HL-60 (cell line): ENCODE measurements around the gene IQSEC3.

Experiments used
- DNase-seq, 2 experiments: peaks; one replicate each; pipeline ENCODE4 v3.0.0-alpha.2; 2010 to 2020; ENCODE audit warnings: low read depth in 1 of 2, low spot score in 1 of 2
- H3K27ac ChIP-seq: fragments of 250-450 bp; sonication (Bioruptor Pico); replicated peaks from 2 replicates; pipeline ENCODE4 v1.5.1; 2020; ENCODE audit warnings: mild to moderate bottlenecking, moderate library complexity
- H3K27me3 ChIP-seq: fragments of 250-450 bp; sonication (Bioruptor Pico); 2 replicates; pipeline ENCODE4 v1.5.1; 2021; ENCODE audit warnings: mild to moderate bottlenecking, moderate library complexity; ENCODE audit not compliant: insufficient read depth, poor library complexity, severe bottlenecking
- H3K4me3 ChIP-seq: replicated peaks from 2 replicates; pipeline ENCODE4 v1.5.1; 2011; ENCODE audit warnings: mild to moderate bottlenecking, control low read depth, low read length; ENCODE audit not compliant: insufficient read depth
- CTCF ChIP-seq: IDR thresholded peaks from one replicate; pipeline ENCODE4 v1.5.1; 2011; ENCODE audit warnings: low read length, control low read depth, inconsistent platforms; ENCODE audit not compliant: insufficient read depth
- GABPA ChIP-seq: IDR thresholded peaks from 2 replicates; pipeline ENCODE4 v1.6.1; 2012; ENCODE audit warnings: low read depth
- POLR2AphosphoS5 ChIP-seq: IDR thresholded peaks from 2 replicates; pipeline ENCODE4 v1.6.1; 2012; ENCODE audit warnings: low read depth
- SPI1 ChIP-seq: IDR thresholded peaks from 2 replicates; pipeline ENCODE4 v1.6.1; 2012; ENCODE audit warnings: low read depth, mild to moderate bottlenecking, borderline replicate concordance
- TF ChIP-seq, protein P1 (sequence below): IDR thresholded peaks from 2 replicates; pipeline ENCODE4 v1.6.1; 2012; ENCODE audit warnings: low read depth; ENCODE audit not compliant: insufficient replicate concordance

Gene IQSEC3

DNA sequence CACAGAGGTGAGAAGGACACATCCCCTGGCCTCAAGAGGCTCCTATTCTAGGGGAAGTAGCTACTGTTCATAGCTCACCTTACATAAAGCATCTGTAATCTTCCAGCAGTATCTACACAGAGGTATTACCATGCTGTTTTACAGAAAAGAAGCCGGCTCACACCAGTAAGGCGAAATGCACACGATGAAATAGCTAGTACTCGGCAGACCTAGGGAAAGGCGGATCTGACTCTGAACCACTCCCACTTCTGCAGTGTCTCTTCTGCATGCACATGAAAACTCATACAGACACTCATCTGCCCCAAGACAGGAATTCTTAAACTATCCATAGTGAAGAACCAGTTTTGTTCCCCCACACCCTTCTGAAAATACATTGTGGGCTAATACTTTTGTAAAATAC, 73.6 kb downstream of the IQSEC3 start:
- peaks cover 12% of the 10 kb centered on the region for H3K27me3 ChIP-seq
- DNase-seq, result no peak
- no peak overlapping the region for H3K27ac ChIP-seq
- H3K4me3 ChIP-seq, result no peak overlapping the region
- TF ChIP-seq CTCF, result no peak
- TF ChIP-seq, protein P1, sequence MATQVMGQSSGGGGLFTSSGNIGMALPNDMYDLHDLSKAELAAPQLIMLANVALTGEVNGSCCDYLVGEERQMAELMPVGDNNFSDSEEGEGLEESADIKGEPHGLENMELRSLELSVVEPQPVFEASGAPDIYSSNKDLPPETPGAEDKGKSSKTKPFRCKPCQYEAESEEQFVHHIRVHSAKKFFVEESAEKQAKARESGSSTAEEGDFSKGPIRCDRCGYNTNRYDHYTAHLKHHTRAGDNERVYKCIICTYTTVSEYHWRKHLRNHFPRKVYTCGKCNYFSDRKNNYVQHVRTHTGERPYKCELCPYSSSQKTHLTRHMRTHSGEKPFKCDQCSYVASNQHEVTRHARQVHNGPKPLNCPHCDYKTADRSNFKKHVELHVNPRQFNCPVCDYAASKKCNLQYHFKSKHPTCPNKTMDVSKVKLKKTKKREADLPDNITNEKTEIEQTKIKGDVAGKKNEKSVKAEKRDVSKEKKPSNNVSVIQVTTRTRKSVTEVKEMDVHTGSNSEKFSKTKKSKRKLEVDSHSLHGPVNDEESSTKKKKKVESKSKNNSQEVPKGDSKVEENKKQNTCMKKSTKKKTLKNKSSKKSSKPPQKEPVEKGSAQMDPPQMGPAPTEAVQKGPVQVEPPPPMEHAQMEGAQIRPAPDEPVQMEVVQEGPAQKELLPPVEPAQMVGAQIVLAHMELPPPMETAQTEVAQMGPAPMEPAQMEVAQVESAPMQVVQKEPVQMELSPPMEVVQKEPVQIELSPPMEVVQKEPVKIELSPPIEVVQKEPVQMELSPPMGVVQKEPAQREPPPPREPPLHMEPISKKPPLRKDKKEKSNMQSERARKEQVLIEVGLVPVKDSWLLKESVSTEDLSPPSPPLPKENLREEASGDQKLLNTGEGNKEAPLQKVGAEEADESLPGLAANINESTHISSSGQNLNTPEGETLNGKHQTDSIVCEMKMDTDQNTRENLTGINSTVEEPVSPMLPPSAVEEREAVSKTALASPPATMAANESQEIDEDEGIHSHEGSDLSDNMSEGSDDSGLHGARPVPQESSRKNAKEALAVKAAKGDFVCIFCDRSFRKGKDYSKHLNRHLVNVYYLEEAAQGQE, result no peak
- no peak for TF ChIP-seq GABPA
- TF ChIP-seq SPI1, result no peak
- TF ChIP-seq POLR2AphosphoS5, result no peak

- no peak overlapping the region for H3K27ac ChIP-seq
- H3K4me3 ChIP-seq, result no peak overlapping the region
- no peak for DNase-seq
- peaks cover 10% of the 10 kb centered on the region for H3K27me3 ChIP-seq
- TF ChIP-seq GABPA, result no peak
- no peak for TF ChIP-seq CTCF
- TF ChIP-seq, protein P1, result no peak
- TF ChIP-seq SPI1, result no peak
- no peak for TF ChIP-seq POLR2AphosphoS5
Measured at GRCh38 chr12:143964-144649, 77.5 kb downstream of the IQSEC3 start.

- Histone ChIP-seq H3K27ac (no peak overlapping the region), H3K27me3 (peaks cover 4% of the 10 kb centered on the region), H3K4me3 (no peak overlapping the region)
- no peak for TF ChIP-seq SPI1
- TF ChIP-seq CTCF, result no peak
- no peak for TF ChIP-seq POLR2AphosphoS5
- TF ChIP-seq GABPA, result no peak
- TF ChIP-seq, protein P1, result no peak
- no peak for DNase-seq
Measured at GRCh38 chr12:144650-145284, 78.2 kb downstream of the IQSEC3 start.
